Measurements from ENCODE around the gene BRF1.

- no peak for TF ChIP-seq TAF1 (IDR thresholded peaks at IDR 0.05; ENCODE audit: low read depth)
- TF ChIP-seq, protein P1, sequence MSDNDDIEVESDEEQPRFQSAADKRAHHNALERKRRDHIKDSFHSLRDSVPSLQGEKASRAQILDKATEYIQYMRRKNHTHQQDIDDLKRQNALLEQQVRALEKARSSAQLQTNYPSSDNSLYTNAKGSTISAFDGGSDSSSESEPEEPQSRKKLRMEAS (IDR thresholded peaks at IDR 0.05) = no peak
- TF ChIP-seq RAD21 (IDR thresholded peaks at IDR 0.05; ENCODE audit: low read depth) = peak; percentile 61
- TF ChIP-seq EP300 (IDR thresholded peaks at IDR 0.05; ENCODE audit: borderline replicate concordance) = no peak
- TF ChIP-seq, protein P2, sequence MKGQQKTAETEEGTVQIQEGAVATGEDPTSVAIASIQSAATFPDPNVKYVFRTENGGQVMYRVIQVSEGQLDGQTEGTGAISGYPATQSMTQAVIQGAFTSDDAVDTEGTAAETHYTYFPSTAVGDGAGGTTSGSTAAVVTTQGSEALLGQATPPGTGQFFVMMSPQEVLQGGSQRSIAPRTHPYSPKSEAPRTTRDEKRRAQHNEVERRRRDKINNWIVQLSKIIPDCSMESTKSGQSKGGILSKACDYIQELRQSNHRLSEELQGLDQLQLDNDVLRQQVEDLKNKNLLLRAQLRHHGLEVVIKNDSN (IDR thresholded peaks at IDR 0.05) = 0 out of 2 replicates have a peak, but pooled peaks have one; percentile 13
- no peak for TF ChIP-seq CEBPB (IDR thresholded peaks at IDR 0.05)
- TF ChIP-seq NFIC (IDR thresholded peaks at IDR 0.05) = no peak
These were observed 112.8 kb downstream of the BRF1 start for GRCh38 chr14:105187935-105188524.

Measured in Ishikawa (cell line).